Measurements from ENCODE around the gene CR1L.
"Not testable (repeated sequence)": the region's sequence is repeated elsewhere in the genome, so short reads cannot be mapped to it uniquely, and the experiment has no call there.

Gene CR1L

GRCh38 chr1:207762622-207763021 lies 117.7 kb downstream of the CR1L start:
- no peak overlapping the region for H3K9ac ChIP-seq (ENCODE audit: insufficient read length, low read depth)
- no peak for TF ChIP-seq YY1 (IDR thresholded peaks at IDR 0.05; ENCODE audit: insufficient read depth, insufficient read length)
- no peak for TF ChIP-seq SUZ12 (IDR thresholded peaks at IDR 0.05; ENCODE audit: extremely low read depth, insufficient read depth, insufficient read length)
- no peak for TF ChIP-seq ZNF274 (IDR thresholded peaks at IDR 0.05; ENCODE audit: low read depth, low read length)
- no peaks in the 10 kb centered on the region for H3K4me1 ChIP-seq (ENCODE audit: insufficient read depth, insufficient read length)
- H3K27me3 ChIP-seq (ENCODE audit: insufficient read depth, insufficient read length) = no peaks in the 10 kb centered on the region
- DNase-seq (ENCODE audit: low read depth, low spot score) = no peak
- H3K9me3 ChIP-seq (ENCODE audit: insufficient read depth, low read length) = peaks cover 6% of the 10 kb centered on the region; the same call in 1 of the 2 replicates
- H3K36me3 ChIP-seq (ENCODE audit: insufficient read depth, insufficient read length, low read length) = peaks cover 92% of the 10 kb centered on the region
- no peak overlapping the region for H3K4me3 ChIP-seq (ENCODE audit: insufficient read length, low read depth)

GRCh38 chr1:207763091-207763490 lies 118.2 kb downstream of the CR1L start:
- no peak overlapping the region for H3K9ac ChIP-seq (ENCODE audit: insufficient read length, low read depth)
- peaks cover 93% of the 10 kb centered on the region for H3K36me3 ChIP-seq (ENCODE audit: insufficient read depth, insufficient read length, low read length)
- TF ChIP-seq YY1 (IDR thresholded peaks at IDR 0.05; ENCODE audit: insufficient read depth, insufficient read length) (no peak), SUZ12 (IDR thresholded peaks at IDR 0.05; ENCODE audit: extremely low read depth, insufficient read depth, insufficient read length) (no peak), ZNF274 (IDR thresholded peaks at IDR 0.05; ENCODE audit: low read depth, low read length) (no peak)
- H3K9me3 ChIP-seq (ENCODE audit: insufficient read depth, low read length) = peaks cover 6% of the 10 kb centered on the region; the same call in 1 of the 2 replicates
- H3K27me3 ChIP-seq (ENCODE audit: insufficient read depth, insufficient read length) = no peaks in the 10 kb centered on the region
- no peak overlapping the region for H3K4me3 ChIP-seq (ENCODE audit: insufficient read length, low read depth)
- no peaks in the 10 kb centered on the region for H3K4me1 ChIP-seq (ENCODE audit: insufficient read depth, insufficient read length)
- no peak for DNase-seq (ENCODE audit: low read depth, low spot score)

DNA sequence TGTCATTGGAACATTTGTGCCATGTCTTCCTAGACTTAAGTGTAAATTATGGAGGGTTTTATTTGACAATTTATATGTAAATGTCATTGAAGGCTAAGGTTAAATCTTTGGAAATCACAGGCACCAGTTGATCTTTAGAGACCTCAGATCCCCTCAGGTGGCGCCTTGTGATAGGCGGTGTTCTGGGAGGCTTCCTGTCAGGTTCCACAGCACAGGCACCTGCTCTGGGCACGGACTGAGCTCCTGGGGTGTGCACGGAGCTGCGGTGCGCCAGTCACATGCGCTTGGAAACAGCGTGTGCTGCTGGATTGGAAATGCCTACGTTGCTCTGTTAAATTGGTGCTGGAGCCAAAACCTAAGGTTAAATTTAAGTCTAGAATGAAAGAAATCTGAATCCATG lies 119.0 kb downstream of the CR1L start:
- Histone ChIP-seq H3K4me1 (ENCODE audit: insufficient read depth, insufficient read length) (no peaks in the 10 kb centered on the region), H3K27me3 (ENCODE audit: insufficient read depth, insufficient read length) (no peaks in the 10 kb centered on the region), H3K9ac (ENCODE audit: insufficient read length, low read depth) (no peak overlapping the region), H3K9me3 (ENCODE audit: insufficient read depth, low read length) (peaks cover 6% of the 10 kb centered on the region; the same call in 1 of the 2 replicates), H3K4me3 (ENCODE audit: insufficient read length, low read depth) (no peak overlapping the region), H3K36me3 (ENCODE audit: insufficient read depth, insufficient read length, low read length) (peaks cover 93% of the 10 kb centered on the region)
- TF ChIP-seq YY1 (IDR thresholded peaks at IDR 0.05; ENCODE audit: insufficient read depth, insufficient read length) (no peak), SUZ12 (IDR thresholded peaks at IDR 0.05; ENCODE audit: extremely low read depth, insufficient read depth, insufficient read length) (no peak), ZNF274 (IDR thresholded peaks at IDR 0.05; ENCODE audit: low read depth, low read length) (no peak)
- DNase-seq (ENCODE audit: low read depth, low spot score) = no peak

DNA sequence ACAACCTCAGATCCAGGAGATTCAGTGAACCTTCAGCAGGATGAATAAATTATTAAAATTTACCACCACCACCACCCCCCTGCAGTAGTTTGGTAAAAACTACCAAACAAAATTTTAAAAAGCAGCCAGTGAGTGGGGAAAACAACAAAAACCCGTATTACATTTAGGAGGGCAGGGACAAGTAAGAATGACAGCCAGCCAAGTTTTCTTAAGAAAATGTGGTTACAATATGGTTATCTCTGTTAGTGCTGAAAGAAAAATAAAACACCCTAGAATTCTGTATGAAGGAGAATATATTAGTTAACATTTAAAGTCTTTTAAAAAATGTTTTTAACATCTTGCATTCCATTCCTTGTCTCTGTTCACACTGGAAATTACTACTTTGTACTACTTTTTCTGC lies 121.6 kb downstream of the CR1L start:
- Histone ChIP-seq H3K9me3 (ENCODE audit: insufficient read depth, low read length) (peaks cover 17% of the 10 kb centered on the region; the same call in 1 of the 2 replicates), H3K27me3 (ENCODE audit: insufficient read depth, insufficient read length) (no peaks in the 10 kb centered on the region), H3K4me1 (ENCODE audit: insufficient read depth, insufficient read length) (no peaks in the 10 kb centered on the region), H3K9ac (ENCODE audit: insufficient read length, low read depth) (no peak overlapping the region), H3K4me3 (ENCODE audit: insufficient read length, low read depth) (no peak overlapping the region), H3K36me3 (ENCODE audit: insufficient read depth, insufficient read length, low read length) (peaks cover 78% of the 10 kb centered on the region)
- DNase-seq (ENCODE audit: low read depth, low spot score) = no peak
- TF ChIP-seq SUZ12 (IDR thresholded peaks at IDR 0.05; ENCODE audit: extremely low read depth, insufficient read depth, insufficient read length) = no peak
- no peak for TF ChIP-seq YY1 (IDR thresholded peaks at IDR 0.05; ENCODE audit: insufficient read depth, insufficient read length)
- TF ChIP-seq ZNF274 (IDR thresholded peaks at IDR 0.05; ENCODE audit: low read depth, low read length) = no peak

GRCh38 chr1:207770514-207770913 lies 125.6 kb downstream of the CR1L start:
- not testable (repeated sequence) for DNase-seq (ENCODE audit: low read depth, low spot score); H3K9ac ChIP-seq (ENCODE audit: insufficient read length, low read depth); H3K27me3 ChIP-seq (ENCODE audit: insufficient read depth, insufficient read length); H3K4me1 ChIP-seq (ENCODE audit: insufficient read depth, insufficient read length); H3K4me3 ChIP-seq (ENCODE audit: insufficient read length, low read depth)
- Histone ChIP-seq H3K36me3 (ENCODE audit: insufficient read depth, insufficient read length, low read length) (peaks cover 44% of the 10 kb centered on the region), H3K9me3 (ENCODE audit: insufficient read depth, low read length) (peaks cover 11% of the 10 kb centered on the region; the same call in 1 of the 2 replicates)
